Skeletal muscle tissue (tissue), 4 donors: Measurements from ENCODE around the gene DDI1. TPM values are rescaled to one million over a fixed set of nuclear protein-coding genes. Genes with fewer than 3 reads are reported as not detected.

Experiments used
- H3K27ac ChIP-seq: one replicate; pipeline ENCODE4 v1.7.0; 2013; ENCODE audit warnings: mild to moderate bottlenecking, low read depth, low read length, inconsistent platforms
- H3K27me3 ChIP-seq, 3 donors: one replicate each; pipeline ENCODE4 v1.7.0; 2013; ENCODE audit warnings: low read length in 3 of 3; ENCODE audit not compliant: control insufficient read depth in 3 of 3, insufficient read depth in 3 of 3
- H3K36me3 ChIP-seq, 3 donors: one replicate each; pipeline ENCODE4 v1.7.0; 2013; ENCODE audit warnings: low read length in 3 of 3; ENCODE audit not compliant: control insufficient read depth in 3 of 3, insufficient read depth in 3 of 3
- H3K4me1 ChIP-seq, 3 donors: one replicate each; pipeline ENCODE4 v1.7.0; 2013; ENCODE audit warnings: low read length in 3 of 3, mild to moderate bottlenecking in 3 of 3; ENCODE audit not compliant: control insufficient read depth in 3 of 3, insufficient read depth in 3 of 3
- H3K4me3 ChIP-seq, 3 donors: one replicate each; pipeline ENCODE4 v1.7.0; 2013; ENCODE audit warnings: low read length in 3 of 3
- H3K9ac ChIP-seq, 3 donors: one replicate each; pipeline ENCODE4 v1.7.0; 2013; ENCODE audit warnings: low read length in 3 of 3, mild to moderate bottlenecking in 3 of 3, moderate library complexity in 2 of 3, low read depth in 1 of 3
- H3K9me3 ChIP-seq, 3 donors: one replicate each; pipeline ENCODE4 v1.7.0; 2013; ENCODE audit warnings: low read length in 3 of 3; ENCODE audit not compliant: control insufficient read depth in 3 of 3
- total RNA-seq: library from RNA; depleted of rRNA; stranded (reverse); fragments of >200 nt; gene quantifications from one replicate; pipeline ENCODE4 v1.2.3, GENCODE V29; 2014
- donor health status: Osteomylitis.

Gene DDI1
- total RNA-seq, 1 donor from 2014 or later: not detected

DNA sequence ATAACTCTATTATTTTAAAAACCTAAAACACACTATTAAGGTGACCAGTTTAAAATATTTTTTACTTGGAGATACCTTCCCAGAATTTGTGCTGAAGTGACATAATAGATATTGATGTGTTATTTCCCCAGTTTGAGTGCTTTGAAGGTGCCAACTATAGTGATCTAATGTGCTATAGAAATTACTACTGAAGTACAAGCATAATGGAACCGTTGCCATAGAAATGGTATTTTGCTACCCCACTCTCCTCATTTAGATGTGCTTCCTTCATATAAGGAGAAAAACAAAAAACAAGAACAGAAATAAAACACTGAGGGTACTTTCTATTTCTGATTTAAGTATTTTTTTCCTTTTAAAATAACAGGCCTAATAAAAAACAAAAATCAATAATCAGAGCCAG is 19.2 kb downstream of the DDI1 start:
- no peak overlapping the region for H3K9ac ChIP-seq
- H3K9me3 ChIP-seq: no peaks in the 10 kb centered on the region
- no peak overlapping the region for H3K4me3 ChIP-seq
- H3K4me1 ChIP-seq: no peaks in the 10 kb centered on the region
- H3K27me3 ChIP-seq: no peaks in the 10 kb centered on the region
- H3K27ac ChIP-seq: no peak overlapping the region
- H3K36me3 ChIP-seq: no peaks in the 10 kb centered on the region

DNA sequence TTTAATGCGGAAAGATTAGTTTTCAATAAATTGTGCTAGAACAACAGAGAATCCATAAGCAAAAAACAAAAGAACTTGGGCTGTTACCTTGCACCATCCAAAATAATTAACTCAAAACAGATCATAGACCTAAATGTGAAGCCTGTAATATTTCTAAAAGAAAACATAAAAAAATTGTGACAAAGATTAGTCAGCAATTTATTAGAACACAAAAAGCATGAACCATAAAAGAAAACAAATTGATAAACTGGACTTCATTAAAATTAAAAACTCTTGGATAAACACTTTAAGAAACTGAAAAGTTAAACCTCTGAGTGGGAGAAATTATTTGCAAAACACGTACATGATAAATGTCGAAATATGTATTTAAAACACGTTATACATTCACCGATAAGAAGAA is 21.5 kb downstream of the DDI1 start:
- H3K9me3 ChIP-seq: no peaks in the 10 kb centered on the region
- no peaks in the 10 kb centered on the region for H3K36me3 ChIP-seq
- no peak overlapping the region for H3K4me3 ChIP-seq
- no peak overlapping the region for H3K9ac ChIP-seq
- no peaks in the 10 kb centered on the region for H3K4me1 ChIP-seq
- no peak overlapping the region for H3K27ac ChIP-seq
- no peaks in the 10 kb centered on the region for H3K27me3 ChIP-seq

DNA sequence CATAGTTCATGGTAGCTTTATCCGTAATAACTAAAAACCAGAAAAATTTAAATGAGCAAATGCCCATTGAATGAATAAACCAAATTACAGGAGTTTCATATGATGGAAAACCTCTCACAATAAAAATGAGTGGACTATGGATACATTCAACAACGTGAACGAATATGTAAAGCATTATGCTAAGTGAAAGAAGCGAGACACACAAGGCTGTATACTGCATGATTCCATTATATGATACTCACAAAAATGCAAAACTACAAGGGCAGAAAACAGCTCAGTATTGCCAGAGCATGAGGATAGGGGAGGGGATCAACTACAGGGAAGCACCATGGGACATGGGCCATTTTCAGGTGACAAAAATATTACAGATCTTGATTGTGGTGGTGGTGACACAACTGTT is 22.2 kb downstream of the DDI1 start:
- no peaks in the 10 kb centered on the region for H3K36me3 ChIP-seq
- no peak overlapping the region for H3K27ac ChIP-seq

DNA sequence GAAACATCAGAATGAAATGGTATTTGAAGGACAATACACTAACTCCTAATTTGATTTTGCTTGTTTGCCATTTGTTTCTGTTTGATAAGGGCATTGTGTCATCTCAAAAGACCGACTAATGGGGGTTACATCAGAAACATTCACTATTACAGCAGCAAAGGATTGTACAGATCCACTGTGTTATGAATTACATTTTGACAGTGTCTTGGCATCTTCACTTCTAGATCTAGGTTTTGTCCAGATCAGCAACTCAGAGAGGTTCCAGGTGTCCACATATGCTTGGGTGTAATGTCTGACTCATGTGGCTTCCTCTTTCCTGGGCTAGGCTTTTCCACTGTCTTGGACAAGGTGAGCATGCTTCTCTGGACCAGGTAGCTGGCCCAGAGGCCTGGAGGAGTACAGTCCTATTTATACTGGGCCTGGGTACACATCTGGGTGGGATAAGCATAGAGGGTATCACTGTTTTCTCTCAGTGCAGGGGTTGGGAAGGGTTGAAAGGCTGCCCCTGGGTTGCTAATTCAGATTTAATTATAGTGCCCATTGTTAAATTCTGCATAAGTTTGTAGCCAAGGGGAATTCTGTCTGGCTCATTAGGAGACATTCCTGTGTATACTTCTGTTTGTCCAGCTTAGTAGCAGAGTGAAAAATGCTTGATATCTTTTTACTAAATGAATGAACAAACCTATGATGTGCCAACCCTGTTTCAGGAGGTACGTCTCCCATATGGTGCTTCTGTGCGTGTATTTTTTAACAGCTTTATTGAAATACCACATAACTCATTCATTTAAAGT is 23.8 kb downstream of the DDI1 start:
- H3K4me3 ChIP-seq: no peak overlapping the region
- H3K27ac ChIP-seq: no peak overlapping the region
- no peaks in the 10 kb centered on the region for H3K9me3 ChIP-seq
- H3K36me3 ChIP-seq: no peaks in the 10 kb centered on the region
- H3K27me3 ChIP-seq: no peaks in the 10 kb centered on the region
- H3K9ac ChIP-seq: no peak overlapping the region
- H3K4me1 ChIP-seq: no peaks in the 10 kb centered on the region

More for the DNA sequence above, 22.2 kb downstream of the DDI1 start:
- no peak overlapping the region for H3K4me3 ChIP-seq
- no peak overlapping the region for H3K9ac ChIP-seq
- H3K9me3 ChIP-seq: no peaks in the 10 kb centered on the region
- H3K4me1 ChIP-seq: no peaks in the 10 kb centered on the region
- no peaks in the 10 kb centered on the region for H3K27me3 ChIP-seq

DNA sequence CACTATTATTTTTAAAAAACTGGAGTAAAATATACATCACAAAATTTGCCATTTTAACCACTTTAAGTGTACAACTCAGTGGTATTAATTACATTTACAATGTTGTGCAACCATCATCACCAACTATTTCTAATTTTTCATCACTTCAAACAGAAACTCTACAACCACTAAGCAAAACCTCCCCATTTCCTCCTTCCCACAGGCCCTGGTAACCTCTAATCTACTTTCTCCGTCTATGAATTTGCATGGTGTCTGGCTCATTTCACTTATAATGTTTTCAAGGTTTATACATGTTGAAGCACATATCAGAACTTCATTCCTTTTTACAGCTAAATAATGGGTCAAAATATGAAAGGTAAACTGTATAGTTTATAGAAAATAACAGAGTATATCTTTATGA is 24.4 kb downstream of the DDI1 start:
- no peak overlapping the region for H3K27ac ChIP-seq
- no peaks in the 10 kb centered on the region for H3K36me3 ChIP-seq
- H3K27me3 ChIP-seq: no peaks in the 10 kb centered on the region
- no peak overlapping the region for H3K4me3 ChIP-seq
- H3K4me1 ChIP-seq: no peaks in the 10 kb centered on the region
- no peak overlapping the region for H3K9ac ChIP-seq
- no peaks in the 10 kb centered on the region for H3K9me3 ChIP-seq

DNA sequence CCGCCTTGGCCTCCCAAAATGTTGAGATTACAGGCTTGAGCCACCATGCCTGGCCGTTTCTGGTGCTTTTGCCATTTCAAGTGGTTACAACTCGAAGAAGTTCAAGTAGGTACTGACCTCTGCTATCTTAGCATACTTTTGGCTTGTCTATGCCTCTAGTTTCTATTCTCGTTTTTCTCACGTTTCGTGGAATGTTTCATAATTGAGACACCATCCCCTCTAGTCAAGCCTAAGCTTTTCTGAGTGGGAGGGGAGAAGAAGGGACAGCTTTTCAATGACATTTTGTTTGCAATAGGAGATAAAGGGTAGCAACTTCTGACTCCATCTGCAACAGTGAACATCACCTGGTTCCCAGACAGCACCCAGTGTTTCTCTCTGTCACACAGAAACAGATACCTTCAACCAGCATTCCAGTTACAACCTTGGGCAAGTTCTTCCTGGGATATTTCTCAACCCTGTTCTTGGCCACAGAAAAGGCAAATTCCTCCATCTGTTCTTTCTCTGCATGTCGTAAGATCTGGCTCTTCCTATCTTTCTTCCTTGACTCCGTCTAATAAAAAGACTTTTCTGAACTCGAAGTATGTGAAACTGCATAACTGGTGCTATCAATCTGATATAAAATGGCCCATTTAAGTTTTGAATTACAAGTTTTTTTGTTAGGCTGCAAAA is 25.5 kb downstream of the DDI1 start:
- Histone ChIP-seq H3K27ac (no peak overlapping the region), H3K9ac (no peak overlapping the region), H3K4me1 (no peaks in the 10 kb centered on the region), H3K4me3 (no peak overlapping the region), H3K27me3 (no peaks in the 10 kb centered on the region), H3K36me3 (no peaks in the 10 kb centered on the region), H3K9me3 (no peaks in the 10 kb centered on the region)

DNA sequence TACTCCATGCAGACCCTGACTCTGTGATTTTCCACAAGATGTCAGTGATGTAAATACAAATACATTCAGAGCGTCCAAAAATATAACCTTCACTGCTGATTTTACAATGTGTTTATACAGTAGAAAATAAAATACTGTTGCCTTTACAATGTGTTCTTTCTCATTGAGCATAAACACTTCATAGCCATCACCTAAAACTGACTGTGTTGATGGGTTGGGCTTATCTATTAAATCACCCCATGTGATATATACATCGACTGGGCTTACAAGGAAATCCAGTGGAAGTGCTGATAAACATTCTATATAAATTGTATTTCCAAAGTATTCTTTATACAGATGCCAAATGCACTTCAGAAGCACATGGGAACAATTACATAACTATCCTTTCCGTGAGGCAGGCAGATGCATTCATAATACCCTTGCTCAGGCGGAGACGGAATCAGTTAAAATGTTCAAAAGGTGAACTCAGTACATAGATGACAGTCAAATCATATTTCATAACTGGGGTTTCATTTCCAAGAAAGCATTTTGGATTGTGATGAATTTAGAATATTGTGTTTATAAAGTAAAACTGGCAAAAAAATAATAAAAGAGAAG is 27.7 kb downstream of the DDI1 start:
- Histone ChIP-seq H3K36me3 (no peaks in the 10 kb centered on the region), H3K27ac (no peak overlapping the region), H3K9me3 (no peaks in the 10 kb centered on the region), H3K4me1 (no peaks in the 10 kb centered on the region), H3K4me3 (no peak overlapping the region), H3K9ac (no peak overlapping the region), H3K27me3 (no peaks in the 10 kb centered on the region)

DNA sequence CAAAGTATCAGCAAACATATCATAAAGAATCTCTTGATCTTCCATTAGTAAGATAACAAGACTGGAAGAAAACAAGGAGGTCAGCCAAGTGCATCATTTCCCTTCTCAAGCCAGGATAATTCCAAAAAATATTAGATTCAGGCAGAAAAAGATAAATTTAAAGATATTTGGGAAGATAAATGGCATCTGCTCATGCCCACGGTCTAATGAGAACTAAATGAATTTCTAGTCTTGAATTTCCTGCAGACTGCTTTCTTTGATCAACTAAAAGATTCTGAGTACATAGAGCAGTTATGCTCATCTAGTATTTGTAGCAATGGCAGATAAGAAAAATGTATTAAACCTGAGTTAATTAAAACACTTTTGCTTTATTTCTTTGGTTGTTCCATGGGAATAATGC is 31.1 kb downstream of the DDI1 start:
- Histone ChIP-seq H3K36me3 (no peaks in the 10 kb centered on the region), H3K4me3 (no peak overlapping the region), H3K27ac (no peak overlapping the region), H3K27me3 (no peaks in the 10 kb centered on the region), H3K9me3 (no peaks in the 10 kb centered on the region), H3K9ac (no peak overlapping the region), H3K4me1 (no peaks in the 10 kb centered on the region)

DNA sequence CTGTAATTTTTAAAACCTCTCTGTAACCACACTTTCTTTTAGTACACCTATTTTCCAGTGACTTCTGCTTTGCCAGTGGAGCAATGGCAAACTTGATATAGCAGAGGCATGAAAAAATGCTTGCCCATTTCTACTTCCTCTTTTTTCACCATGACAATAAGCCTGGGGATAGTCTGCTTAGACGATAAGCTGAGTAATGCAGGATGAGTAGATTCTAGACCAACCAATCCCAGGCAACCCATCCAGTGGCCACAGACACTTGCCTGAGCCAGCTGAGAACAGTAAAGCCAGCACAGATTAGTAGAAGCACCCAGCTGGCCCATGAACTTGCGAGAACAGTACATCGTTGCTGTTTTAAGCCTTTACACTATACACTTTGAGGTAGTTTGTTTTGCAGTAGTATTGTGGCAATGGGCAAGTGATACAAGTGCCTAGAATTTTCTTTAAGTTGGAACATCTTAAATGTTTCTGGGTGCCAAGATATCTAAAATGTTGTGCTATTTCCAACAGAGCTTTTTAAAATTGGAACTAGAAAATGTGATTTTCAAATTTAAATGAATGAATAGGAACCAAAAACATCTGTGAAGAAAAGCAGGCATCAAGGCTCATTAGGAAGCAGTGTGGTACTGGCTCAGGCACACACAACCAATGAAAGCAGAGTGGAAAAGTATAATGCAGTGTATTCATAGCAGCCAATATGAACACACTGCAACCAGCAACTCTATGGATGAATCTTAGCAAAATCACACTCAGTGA is 37.7 kb downstream of the DDI1 start:
- no peaks in the 10 kb centered on the region for H3K9me3 ChIP-seq
- no peaks in the 10 kb centered on the region for H3K36me3 ChIP-seq
- H3K4me3 ChIP-seq: no peak overlapping the region

DNA sequence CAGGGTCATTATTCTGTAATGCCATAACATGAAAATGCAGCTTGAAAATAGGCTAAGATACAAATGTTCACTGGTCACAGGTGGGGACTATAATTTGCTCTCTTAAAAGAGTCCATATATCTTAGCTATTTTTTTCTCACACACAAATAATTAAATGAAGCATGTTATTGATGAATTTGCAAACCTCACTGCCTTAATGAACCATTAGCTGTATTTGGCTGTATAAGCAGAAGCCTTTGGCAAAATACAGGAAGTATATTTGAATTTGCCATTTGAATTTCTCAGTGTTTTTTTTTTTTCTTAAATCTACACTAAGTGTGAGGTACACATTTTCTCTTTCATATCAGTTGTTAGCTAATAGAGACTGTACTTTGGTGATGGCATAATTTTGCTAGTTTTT is 38.7 kb downstream of the DDI1 start:
- Histone ChIP-seq H3K4me1 (no peaks in the 10 kb centered on the region), H3K9ac (no peak overlapping the region), H3K27ac (no peak overlapping the region), H3K9me3 (no peaks in the 10 kb centered on the region), H3K4me3 (no peak overlapping the region), H3K36me3 (no peaks in the 10 kb centered on the region), H3K27me3 (no peaks in the 10 kb centered on the region)

More for the DNA sequence above, 37.7 kb downstream of the DDI1 start:
- Histone ChIP-seq H3K27ac (no peak overlapping the region), H3K9ac (no peak overlapping the region), H3K27me3 (no peaks in the 10 kb centered on the region), H3K4me1 (no peaks in the 10 kb centered on the region)
